Activated CD4-positive, alpha-beta T cell treated with anti-CD3 and anti-CD28 coated beads, Interleukin-2, amount 50 U/mL, for 4 hours (primary cell): ENCODE results near the gene RALGPS1.

Experiments
- DNase-seq, 2 experiments: peaks; one replicate each; pipeline ENCODE4 v3.0.0-alpha.2; 2020

RALGPS1 gene

GRCh38 chr9:127081250-127082185, 166.9 kb downstream of the RALGPS1 start:
- DNase-seq, result no peak

GRCh38 chr9:127083138-127083980, 168.8 kb downstream of the RALGPS1 start:
- no peak for DNase-seq

- no peak for DNase-seq
Observed at GRCh38 chr9:127084076-127085039, 169.8 kb downstream of the RALGPS1 start.

GRCh38 chr9:127085186-127085585, 170.6 kb downstream of the RALGPS1 start:
- no peak for DNase-seq

GRCh38 chr9:127086771-127087170, 172.2 kb downstream of the RALGPS1 start:
- DNase-seq, result no peak

GRCh38 chr9:127087411-127087810, 172.8 kb downstream of the RALGPS1 start:
- no peak for DNase-seq

GRCh38 chr9:127087836-127088235, 173.3 kb downstream of the RALGPS1 start:
- no peak for DNase-seq

GRCh38 chr9:127088724-127089615, 174.4 kb downstream of the RALGPS1 start:
- DNase-seq, result no peak

- DNase-seq, result no peak
Observed at GRCh38 chr9:127089631-127090081, 175.1 kb downstream of the RALGPS1 start.

GRCh38 chr9:127090341-127090985, 175.9 kb downstream of the RALGPS1 start:
- DNase-seq, result no peak

GRCh38 chr9:127091526-127091925, 176.9 kb downstream of the RALGPS1 start:
- DNase-seq, result no peak

GRCh38 chr9:127092041-127092608, 177.5 kb downstream of the RALGPS1 start:
- DNase-seq, result no peak

GRCh38 chr9:127093319-127094020, 178.9 kb downstream of the RALGPS1 start:
- no peak for DNase-seq

GRCh38 chr9:127095411-127095810, 180.8 kb downstream of the RALGPS1 start:
- no peak for DNase-seq

- DNase-seq, result no peak
Observed at GRCh38 chr9:127096208-127096607, 181.6 kb downstream of the RALGPS1 start.

GRCh38 chr9:127097683-127098082, 183.1 kb downstream of the RALGPS1 start:
- DNase-seq, result no peak

- no peak for DNase-seq
Observed at GRCh38 chr9:127098916-127099553, 184.5 kb downstream of the RALGPS1 start.

- DNase-seq, result no peak
Observed at GRCh38 chr9:127099664-127100063, 185.1 kb downstream of the RALGPS1 start.

- no peak for DNase-seq
Observed at GRCh38 chr9:127102176-127102575, 187.6 kb downstream of the RALGPS1 start.
